Endothelial cell of umbilical vein (primary cell): ENCODE results near the gene MAP3K12. TPM values are rescaled to one million over a fixed set of nuclear protein-coding genes. Genes with fewer than 3 reads are reported as not detected.

Experiments
- BruUV-seq: library from RNA; stranded (reverse); fragments of 400-500 nt; replicated peaks from 2 replicates; lab custom pipeline; 2021; lab: Mats Ljungman, UMichigan
- CTCF ChIA-PET: fragments of 300-600, 350-600 bp; sonication (Branson Sonifier 250); formaldehyde crosslinking; loops from one replicate; lab custom pipeline; 2021; ENCODE audit warnings: antibody characterized with exemption, inconsistent platforms; lab: Charles Lee
- POLR2A ChIA-PET: fragments of 300-600, 350-600 bp; sonication (Branson Sonifier 250); formaldehyde crosslinking; loops from one replicate; lab custom pipeline; 2021; ENCODE audit warnings: antibody characterized with exemption, inconsistent platforms; lab: Charles Lee
- DNase-seq: peaks from one replicate; pipeline ENCODE4 v3.0.0-alpha.2; 2011; ENCODE audit warnings: low read depth, low spot score
- FAIRE-seq: peaks from 2 replicates; lab custom pipeline; 2011; peaks lifted over from hg19 to GRCh38; lab: Jason Lieb, UNC
- H2AFZ ChIP-seq: 2 replicates; pipeline ENCODE4 v1.6.0; 2012; ENCODE audit warnings: low read depth, low read length, control low read depth, inconsistent platforms
- H3K27ac ChIP-seq: 2 replicates; pipeline ENCODE4 v1.5.1; 2011; ENCODE audit warnings: low read depth, mild to moderate bottlenecking, control low read depth, low read length, moderate library complexity; ENCODE audit not compliant: insufficient read depth
- H3K27me3 ChIP-seq, 2 experiments: 2 replicates each; pipeline versions ENCODE4 v1.6.0 to v1.6.1; 2011; ENCODE audit warnings: low read length in 2 of 2, mixed read lengths in 1 of 2; ENCODE audit not compliant: control insufficient read depth in 2 of 2, insufficient read depth in 2 of 2
- H3K36me3 ChIP-seq, 2 experiments: 2 replicates in 1 of 2; 3 replicates in 1 of 2; pipeline ENCODE4 v1.5.1; 2011; ENCODE audit warnings: low read length in 2 of 2, mild to moderate bottlenecking in 1 of 2, moderate library complexity in 1 of 2; ENCODE audit not compliant: control insufficient read depth in 2 of 2, insufficient read depth in 2 of 2; ENCODE audit errors: extremely low read depth in 1 of 2
- H3K4me1 ChIP-seq: 3 replicates; pipeline ENCODE4 v1.5.1; 2011; ENCODE audit warnings: mild to moderate bottlenecking, low read length; ENCODE audit not compliant: control insufficient read depth, insufficient read depth; ENCODE audit errors: extremely low read depth
- H3K4me2 ChIP-seq: 2 replicates; pipeline ENCODE4 v1.6.1; 2011; ENCODE audit warnings: low read length, control low read depth, mixed read lengths; ENCODE audit not compliant: insufficient read depth
- H3K4me3 ChIP-seq, 3 experiments: fragments of 200-600 bp in 1 of 3; sonication (generic), shearing (Covaris generic) in 1 of 3; replicated peaks in 1 of 3; 2 replicates each; pipeline ENCODE4 v1.5.1; 2011 to 2016; ENCODE audit warnings: control low read depth in 3 of 3, low read length in 3 of 3, mild to moderate bottlenecking in 2 of 3, inconsistent platforms in 1 of 3, low read depth in 1 of 3, moderate library complexity in 1 of 3; ENCODE audit not compliant: insufficient read depth in 1 of 3
- H3K79me2 ChIP-seq: 2 replicates; pipeline ENCODE4 v1.6.0; 2012; ENCODE audit warnings: low read length, inconsistent platforms; ENCODE audit not compliant: control insufficient read depth, insufficient read depth
- H3K9ac ChIP-seq: replicated peaks from 2 replicates; pipeline ENCODE3; 2011; ENCODE audit warnings: low read length, control low read depth; ENCODE audit not compliant: insufficient read depth; ENCODE audit errors: extremely low read depth
- H3K9me1 ChIP-seq: replicated peaks from 3 replicates; pipeline ENCODE4 v1.6.0; 2011; ENCODE audit warnings: mild to moderate bottlenecking, low read length; ENCODE audit not compliant: control insufficient read depth, insufficient read depth; ENCODE audit errors: extremely low read depth
- H3K9me3 ChIP-seq: replicated peaks from 2 replicates; pipeline ENCODE4 v1.5.1; 2012; ENCODE audit warnings: low read length, inconsistent platforms; ENCODE audit not compliant: control insufficient read depth, insufficient read depth
- H4K20me1 ChIP-seq: replicated peaks from 2 replicates; pipeline ENCODE3; 2011; ENCODE audit warnings: mild to moderate bottlenecking, low read length; ENCODE audit not compliant: control insufficient read depth, insufficient read depth; ENCODE audit errors: extremely low read depth
- EZH2 ChIP-seq: IDR thresholded peaks from 2 replicates; pipeline ENCODE4 v1.6.1; 2012; ENCODE audit warnings: borderline replicate concordance, low read depth, mild to moderate bottlenecking, moderate library complexity, low read length, inconsistent platforms; ENCODE audit not compliant: severe bottlenecking
- FOS ChIP-seq: IDR thresholded peaks from 2 replicates; pipeline ENCODE4 v1.6.1; 2011; ENCODE audit warnings: mild to moderate bottlenecking, low read length, moderate library complexity, borderline replicate concordance; ENCODE audit not compliant: insufficient read depth
- GATA2 ChIP-seq: IDR thresholded peaks from 2 replicates; pipeline ENCODE4 v1.7.0; 2011; ENCODE audit warnings: low read depth, mild to moderate bottlenecking, moderate library complexity, mixed read lengths, low read length; ENCODE audit not compliant: insufficient read length, insufficient read depth
- JUN ChIP-seq: IDR thresholded peaks from 2 replicates; pipeline ENCODE4 v1.6.1; 2011; ENCODE audit warnings: borderline replicate concordance, low read depth; ENCODE audit not compliant: insufficient read length, insufficient read depth
- MYC ChIP-seq: IDR thresholded peaks from one replicate; pipeline ENCODE4 v1.6.1; 2011; ENCODE audit warnings: mild to moderate bottlenecking, low read depth, low read length
- POLR2A ChIP-seq: IDR thresholded peaks from 2 replicates; pipeline ENCODE4 v1.6.1; 2012; ENCODE audit warnings: low read depth, mild to moderate bottlenecking, control low read depth, low read length
- POLR2AphosphoS5 ChIP-seq: IDR thresholded peaks from 2 replicates; pipeline ENCODE4 v1.6.1; 2012; ENCODE audit warnings: low read depth, mild to moderate bottlenecking, control low read depth, low read length, moderate library complexity; ENCODE audit not compliant: insufficient read depth
- dilution Hi-C: fragments of 300-500 bp; cut with MboI; formaldehyde crosslinking; loops from one replicate; pipeline ENCODE4 v1.15.0; 2019; ENCODE audit warnings: low sequenced_read_pairs; ENCODE audit not compliant: extremely low pct_ligation_motif_present
- intact Hi-C: fragments of 100-400 bp; cut with micrococcal nuclease; formaldehyde crosslinking; loops from one replicate; pipeline ENCODE4 v1.10.0; 2022
- polyA plus RNA-seq, 4 experiments: library from polyadenylated mRNA; depleted of rRNA in 3 of 4; stranded (reverse) in 3 of 4; unstranded in 1 of 4; fragments of >200 nt; gene quantifications; 2 replicates each; pipeline versions ENCODE4 v1.2.1 to v1.2.3, GENCODE V29; 2011 to 2012; ENCODE audit warnings: missing spikeins in 1 of 4
- total RNA-seq: library from RNA; stranded (reverse); gene quantifications from 2 replicates; pipeline ENCODE4 v1.2.3, GENCODE V29; 2021
- TF ChIP-seq, protein P1 (sequence below): IDR thresholded peaks from 2 replicates; pipeline ENCODE4 v1.6.1; 2011; ENCODE audit not compliant: insufficient read depth, insufficient read length
- TF ChIP-seq, protein P2 (sequence below), 2 donors: IDR thresholded peaks; 1 replicate in 1 of 2; 2 replicates in 1 of 2; pipeline ENCODE4 v1.5.1; 2011; ENCODE audit warnings: low read length in 2 of 2, mild to moderate bottlenecking in 2 of 2, moderate library complexity in 2 of 2, control low read depth in 1 of 2, inconsistent platforms in 1 of 2, low read depth in 1 of 2; ENCODE audit not compliant: insufficient read depth in 1 of 2; ENCODE audit errors: extremely low read depth in 1 of 2

Gene MAP3K12
- total and polyA plus RNA-seq, 2 donors (not counting 3 experiments of a cell fraction or from before 2014, with no cell fraction given): 29.3 to 66.2 TPM

- ChIA-PET CTCF (interaction anchor here (1.0 to 2.5 kb wide), 5 partner anchors 9 to 133 kb away, joined by 3 to 15 read pairs (median 3); partner anchors contain the start of gene AAAS), POLR2A (interaction anchor here (0.7 kb wide), 1 partner anchor 27 kb away, joined by 4 read pairs; no protein-coding TSS in a partner anchor)
- H2AFZ ChIP-seq: no peak overlapping the region
- H4K20me1 ChIP-seq: peaks cover 16% of the 10 kb centered on the region
- BruUV-seq: no TSS peak
- no peaks in the 10 kb centered on the region for H3K9me3 ChIP-seq
- H3K9me1 ChIP-seq: no peaks in the 10 kb centered on the region
- no peak for TF ChIP-seq FOS
- TF ChIP-seq, protein P1, sequence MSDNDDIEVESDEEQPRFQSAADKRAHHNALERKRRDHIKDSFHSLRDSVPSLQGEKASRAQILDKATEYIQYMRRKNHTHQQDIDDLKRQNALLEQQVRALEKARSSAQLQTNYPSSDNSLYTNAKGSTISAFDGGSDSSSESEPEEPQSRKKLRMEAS: no peak
- no peak for TF ChIP-seq EZH2
- TF ChIP-seq MYC: no peak
- TF ChIP-seq POLR2AphosphoS5: no peak
- no peak for TF ChIP-seq JUN
- TF ChIP-seq, protein P2, sequence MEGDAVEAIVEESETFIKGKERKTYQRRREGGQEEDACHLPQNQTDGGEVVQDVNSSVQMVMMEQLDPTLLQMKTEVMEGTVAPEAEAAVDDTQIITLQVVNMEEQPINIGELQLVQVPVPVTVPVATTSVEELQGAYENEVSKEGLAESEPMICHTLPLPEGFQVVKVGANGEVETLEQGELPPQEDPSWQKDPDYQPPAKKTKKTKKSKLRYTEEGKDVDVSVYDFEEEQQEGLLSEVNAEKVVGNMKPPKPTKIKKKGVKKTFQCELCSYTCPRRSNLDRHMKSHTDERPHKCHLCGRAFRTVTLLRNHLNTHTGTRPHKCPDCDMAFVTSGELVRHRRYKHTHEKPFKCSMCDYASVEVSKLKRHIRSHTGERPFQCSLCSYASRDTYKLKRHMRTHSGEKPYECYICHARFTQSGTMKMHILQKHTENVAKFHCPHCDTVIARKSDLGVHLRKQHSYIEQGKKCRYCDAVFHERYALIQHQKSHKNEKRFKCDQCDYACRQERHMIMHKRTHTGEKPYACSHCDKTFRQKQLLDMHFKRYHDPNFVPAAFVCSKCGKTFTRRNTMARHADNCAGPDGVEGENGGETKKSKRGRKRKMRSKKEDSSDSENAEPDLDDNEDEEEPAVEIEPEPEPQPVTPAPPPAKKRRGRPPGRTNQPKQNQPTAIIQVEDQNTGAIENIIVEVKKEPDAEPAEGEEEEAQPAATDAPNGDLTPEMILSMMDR (IDR thresholded peaks at IDR 0.05; ENCODE audit: extremely low read depth in 1 of 2, insufficient read depth in 1 of 2, low read depth in 1 of 2, low read length in 2 of 2): no peak
- TF ChIP-seq POLR2A: no peak
- no peak for TF ChIP-seq GATA2
- DNase-seq: no peak
- H3K27ac ChIP-seq: no peak overlapping the region
- H3K9ac ChIP-seq: no peak overlapping the region
- intact Hi-C loops (loop anchor here (5.0 kb wide), 1 partner anchor 223 kb away; the partner anchor contains the start of gene ATP5MC2), dilution Hi-C loops (no loop called here)
- H3K4me3 ChIP-seq: peak overlapping the region in 1 of 3 experiments; percentile 100
- H3K4me2 ChIP-seq: peak overlapping the region; percentile 100
- peaks cover 25 to 36% of the 10 kb centered on the region in 2 experiments for H3K36me3 ChIP-seq
- peaks cover 12% of the 10 kb centered on the region for H3K4me1 ChIP-seq
- no peak for FAIRE-seq
- no peaks in the 10 kb centered on the region for H3K27me3 ChIP-seq
- peaks cover 71% of the 10 kb centered on the region for H3K79me2 ChIP-seq
Measured at GRCh38 chr12:53454707-53455106, 44.6 kb downstream of the MAP3K12 start.
